NB4 (cell line): ENCODE data around the gene NRTN.

ENCODE experiments used
- MYC ChIP-seq: IDR thresholded peaks from 2 replicates; pipeline ENCODE4 v1.6.1; 2011; ENCODE audit warnings: low read depth, low read length
- POLR2A ChIP-seq: IDR thresholded peaks from 2 replicates; pipeline ENCODE4 v1.6.1; 2011; ENCODE audit warnings: mild to moderate bottlenecking; ENCODE audit not compliant: insufficient read length; ENCODE audit errors: extremely low read depth
- TF ChIP-seq, protein P1 (sequence below): IDR thresholded peaks from one replicate; pipeline ENCODE4 v1.5.1; 2012; ENCODE audit warnings: low read depth, low read length
- TF ChIP-seq, protein P2 (sequence below): IDR thresholded peaks from 2 replicates; pipeline ENCODE4 v1.6.1; 2011; ENCODE audit warnings: low read depth, low read length

DNA sequence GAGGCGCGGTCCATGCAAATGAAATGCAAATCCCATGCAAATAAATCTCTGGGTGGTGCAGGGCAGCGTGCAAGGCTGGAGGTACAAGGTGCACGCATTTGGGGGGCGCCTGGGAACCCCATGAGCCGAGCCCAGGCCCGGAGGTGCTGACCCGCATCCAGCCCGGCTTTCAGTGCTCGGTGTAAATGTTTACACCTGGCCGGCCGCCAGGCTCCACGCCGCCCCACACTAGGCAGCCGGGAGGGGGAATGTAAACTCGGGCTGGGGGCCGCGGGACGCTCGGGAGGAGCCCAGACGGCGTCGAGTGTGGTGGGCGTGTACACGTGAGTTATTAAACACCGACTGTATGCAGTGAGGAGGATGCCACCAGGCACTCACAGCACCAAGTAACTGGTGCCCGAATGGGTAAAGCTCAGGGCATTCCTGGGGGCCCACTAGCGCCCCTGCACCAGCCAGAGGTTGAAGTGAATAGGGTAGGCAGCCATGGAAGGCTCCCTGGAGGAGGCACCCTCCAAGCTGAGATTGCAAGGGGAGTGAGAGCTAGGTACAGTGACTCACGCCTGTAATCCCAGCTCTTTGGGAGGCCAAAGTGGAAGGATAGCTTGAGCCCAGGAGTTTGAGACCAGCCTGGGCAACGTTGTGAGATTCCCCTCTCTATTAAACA is 17.4 kb downstream of the NRTN start:
- TF ChIP-seq, protein P1, sequence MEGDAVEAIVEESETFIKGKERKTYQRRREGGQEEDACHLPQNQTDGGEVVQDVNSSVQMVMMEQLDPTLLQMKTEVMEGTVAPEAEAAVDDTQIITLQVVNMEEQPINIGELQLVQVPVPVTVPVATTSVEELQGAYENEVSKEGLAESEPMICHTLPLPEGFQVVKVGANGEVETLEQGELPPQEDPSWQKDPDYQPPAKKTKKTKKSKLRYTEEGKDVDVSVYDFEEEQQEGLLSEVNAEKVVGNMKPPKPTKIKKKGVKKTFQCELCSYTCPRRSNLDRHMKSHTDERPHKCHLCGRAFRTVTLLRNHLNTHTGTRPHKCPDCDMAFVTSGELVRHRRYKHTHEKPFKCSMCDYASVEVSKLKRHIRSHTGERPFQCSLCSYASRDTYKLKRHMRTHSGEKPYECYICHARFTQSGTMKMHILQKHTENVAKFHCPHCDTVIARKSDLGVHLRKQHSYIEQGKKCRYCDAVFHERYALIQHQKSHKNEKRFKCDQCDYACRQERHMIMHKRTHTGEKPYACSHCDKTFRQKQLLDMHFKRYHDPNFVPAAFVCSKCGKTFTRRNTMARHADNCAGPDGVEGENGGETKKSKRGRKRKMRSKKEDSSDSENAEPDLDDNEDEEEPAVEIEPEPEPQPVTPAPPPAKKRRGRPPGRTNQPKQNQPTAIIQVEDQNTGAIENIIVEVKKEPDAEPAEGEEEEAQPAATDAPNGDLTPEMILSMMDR = no peak
- no peak for TF ChIP-seq POLR2A
- TF ChIP-seq MYC = no peak
- TF ChIP-seq, protein P2, sequence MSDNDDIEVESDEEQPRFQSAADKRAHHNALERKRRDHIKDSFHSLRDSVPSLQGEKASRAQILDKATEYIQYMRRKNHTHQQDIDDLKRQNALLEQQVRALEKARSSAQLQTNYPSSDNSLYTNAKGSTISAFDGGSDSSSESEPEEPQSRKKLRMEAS = no peak
